HK-2 (cell line): ENCODE results near the gene TIE1.

Experiments used
- DNase-seq: peaks from one replicate; pipeline ENCODE4 v3.0.0-alpha.2; 2018; ENCODE audit not compliant: unreplicated experiment

The TIE1 gene

DNA sequence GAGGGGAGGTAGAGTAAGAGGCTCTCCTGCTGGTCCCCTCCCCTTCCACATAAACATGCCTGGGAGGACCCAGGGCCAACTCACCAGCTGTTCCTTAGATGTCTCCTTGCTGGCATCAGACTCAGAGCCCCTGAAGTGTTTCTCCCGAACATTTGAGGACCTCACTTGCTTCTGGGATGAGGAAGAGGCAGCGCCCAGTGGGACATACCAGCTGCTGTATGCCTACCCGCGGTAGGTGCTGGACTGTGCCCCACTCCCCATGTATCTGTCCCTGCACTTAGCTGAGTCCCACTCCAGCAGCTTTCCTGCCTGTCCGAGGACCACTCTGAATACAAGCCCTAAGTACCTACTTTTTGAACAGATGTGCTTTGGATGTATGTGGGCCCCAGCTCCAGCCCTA, 37.2 kb downstream of the TIE1 start:
- DNase-seq = no peak

DNA sequence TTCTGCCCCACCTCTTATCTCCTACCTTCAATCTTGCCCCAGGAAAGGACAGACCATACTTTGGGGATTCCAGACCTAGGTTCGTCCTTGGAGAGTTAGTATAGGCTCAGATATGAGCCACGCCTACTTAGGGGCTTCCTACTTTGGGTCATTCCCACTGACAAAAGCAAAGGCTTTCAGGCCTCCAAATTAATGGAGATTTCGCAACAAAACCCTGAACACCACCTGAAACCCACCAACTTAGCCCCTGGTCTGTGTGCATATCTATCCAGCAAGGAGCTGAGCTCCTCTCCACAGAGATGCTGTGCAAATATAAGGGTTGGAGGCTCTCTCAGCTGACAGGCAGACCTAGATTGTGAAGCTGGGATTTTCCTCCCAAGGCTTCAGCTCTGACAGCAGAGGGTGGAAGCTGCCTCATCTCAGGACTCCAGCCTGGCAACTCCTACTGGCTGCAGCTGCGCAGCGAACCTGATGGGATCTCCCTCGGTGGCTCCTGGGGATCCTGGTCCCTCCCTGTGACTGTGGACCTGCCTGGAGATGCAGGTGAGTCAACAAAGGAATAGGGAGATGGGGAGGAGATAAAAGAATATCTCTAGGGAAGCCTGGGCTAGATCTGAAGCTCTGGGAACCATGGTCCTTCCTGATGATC, 38.9 kb downstream of the TIE1 start:
- no peak for DNase-seq

DNA sequence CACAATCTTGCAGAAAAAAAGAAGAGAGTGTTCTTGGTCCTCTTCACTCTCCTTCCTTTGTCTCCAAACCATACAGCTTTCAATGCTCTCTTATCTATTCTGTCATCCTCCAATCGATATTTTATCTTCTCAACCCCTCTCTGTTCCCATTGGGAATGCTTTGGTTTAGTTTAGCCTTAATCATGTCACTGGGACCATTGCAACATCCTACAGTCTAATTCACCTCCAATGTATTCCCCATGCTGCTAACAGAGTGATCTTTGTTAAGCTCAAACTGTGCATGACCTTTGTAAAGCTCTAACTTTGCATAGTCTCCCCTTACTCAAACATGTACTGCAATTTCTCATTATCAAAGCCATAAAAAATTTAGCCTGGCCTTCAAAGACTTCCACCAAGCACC, 39.8 kb downstream of the TIE1 start:
- DNase-seq = no peak

DNA sequence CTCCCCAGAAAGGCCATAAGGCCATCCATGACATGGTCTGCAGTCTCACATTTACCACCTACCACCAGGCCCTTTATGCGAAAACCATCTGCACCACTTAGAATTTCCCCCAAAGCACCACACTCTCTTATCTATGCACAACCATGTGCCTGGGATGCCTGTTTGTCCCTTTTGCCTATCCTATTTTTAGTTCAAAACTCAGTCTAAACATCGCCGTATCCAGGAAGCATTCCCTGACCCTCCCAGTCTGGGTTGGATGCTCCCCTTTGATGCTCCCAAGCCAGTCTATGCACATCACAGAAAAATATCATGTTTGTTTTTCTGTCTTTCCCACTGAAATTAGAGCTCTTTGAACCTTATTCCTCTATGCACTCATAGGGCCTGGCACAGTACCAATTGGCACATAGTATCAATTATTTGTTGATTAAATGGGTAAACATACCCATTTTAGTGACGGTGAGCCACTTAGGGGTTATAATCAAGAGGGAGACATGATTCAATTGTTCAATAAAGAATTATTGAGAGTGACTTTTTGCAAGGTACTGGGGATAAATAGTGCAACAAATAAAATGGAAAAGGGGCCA, 43.6 kb downstream of the TIE1 start:
- DNase-seq = no peak

DNA sequence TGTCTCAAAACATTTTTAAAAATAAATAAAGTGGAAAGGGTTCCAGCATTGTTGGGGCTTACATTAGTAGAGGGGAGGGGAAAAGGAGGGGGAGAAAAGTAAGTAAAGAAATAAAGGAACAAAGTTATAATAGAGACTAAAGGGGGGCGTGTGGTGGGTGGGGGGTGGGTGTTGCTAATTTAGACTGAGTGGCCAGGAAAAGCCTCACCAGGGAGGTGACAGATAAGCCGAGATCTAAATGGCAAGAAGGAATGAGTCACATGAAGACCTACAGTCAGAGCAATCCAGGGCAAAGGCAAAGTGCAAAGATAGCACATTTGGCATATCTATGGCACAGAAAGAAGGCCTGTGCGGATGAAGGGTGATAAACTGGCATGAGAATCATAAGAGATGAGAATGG, 44.3 kb downstream of the TIE1 start:
- no peak for DNase-seq

DNA sequence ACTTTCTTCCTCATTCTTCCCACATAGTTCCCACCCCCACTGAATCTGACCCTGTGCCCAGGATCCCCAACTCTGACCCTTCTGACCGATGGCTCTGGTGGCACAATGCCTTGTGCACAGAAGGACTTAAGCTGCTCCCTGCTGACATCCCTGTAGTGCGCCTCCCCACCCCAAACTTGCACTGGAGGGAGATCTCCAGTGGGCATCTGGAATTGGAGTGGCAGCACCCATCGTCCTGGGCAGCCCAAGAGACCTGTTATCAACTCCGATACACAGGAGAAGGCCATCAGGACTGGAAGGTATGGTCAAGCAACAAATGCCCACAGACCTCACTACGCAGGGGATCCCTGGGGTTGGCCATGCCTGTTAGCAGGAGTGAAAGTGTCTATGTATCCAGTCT, 45.9 kb downstream of the TIE1 start:
- no peak for DNase-seq

DNA sequence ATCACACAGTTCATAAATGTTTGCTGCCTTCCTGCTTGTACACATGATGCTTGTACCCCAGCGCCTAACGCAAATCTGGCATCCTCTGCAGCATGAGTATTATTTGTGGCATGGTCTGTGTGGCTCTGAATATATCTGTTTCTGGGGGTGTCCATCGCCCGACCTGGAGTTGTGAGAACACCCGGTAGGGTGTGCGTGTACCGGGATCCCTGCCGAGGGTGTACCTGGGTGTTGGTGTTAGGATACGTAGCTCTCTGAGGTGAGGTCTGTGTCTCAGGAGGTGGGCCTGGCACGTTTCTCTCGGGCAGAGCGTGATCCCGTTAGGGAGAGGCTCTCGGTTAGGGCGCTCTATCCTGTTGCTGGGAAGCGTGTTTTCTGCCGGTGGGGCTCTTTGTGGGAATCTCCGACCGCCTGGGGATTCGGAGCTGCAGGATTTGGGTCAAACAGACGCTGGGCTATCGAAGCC, 47.6 kb downstream of the TIE1 start:
- DNase-seq = no peak

DNA sequence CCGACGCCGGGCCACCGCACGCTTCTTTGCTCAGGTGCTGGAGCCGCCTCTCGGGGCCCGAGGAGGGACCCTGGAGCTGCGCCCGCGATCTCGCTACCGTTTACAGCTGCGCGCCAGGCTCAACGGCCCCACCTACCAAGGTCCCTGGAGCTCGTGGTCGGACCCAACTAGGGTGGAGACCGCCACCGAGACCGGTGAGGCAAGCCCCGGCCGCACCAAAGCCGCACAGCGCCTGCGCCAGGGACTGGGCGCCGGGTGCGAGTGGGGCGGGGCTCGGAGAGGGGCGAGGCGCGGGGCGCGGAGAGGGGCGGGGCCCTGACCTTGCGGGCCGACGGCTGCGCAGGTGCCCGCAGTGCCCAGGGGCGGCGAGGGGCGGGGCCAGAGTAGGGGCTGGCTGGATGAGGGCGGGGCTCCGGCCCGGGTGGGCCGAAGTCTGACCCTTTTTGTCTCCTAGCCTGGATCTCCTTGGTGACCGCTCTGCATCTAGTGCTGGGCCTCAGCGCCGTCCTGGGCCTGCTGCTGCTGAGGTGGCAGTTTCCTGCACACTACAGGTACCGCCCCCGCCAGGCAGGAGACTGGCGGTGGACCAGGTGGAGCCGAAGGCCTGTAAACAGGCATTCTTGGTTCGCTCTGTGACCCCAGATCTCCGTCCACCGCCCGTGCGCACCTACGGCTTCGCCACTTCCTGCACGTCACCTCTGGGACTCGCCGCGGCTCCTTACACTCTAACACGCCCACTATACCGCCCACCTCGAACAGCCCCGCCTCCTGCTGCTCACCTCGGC, 48.2 kb downstream of the TIE1 start:
- DNase-seq = peak; percentile 92

DNA sequence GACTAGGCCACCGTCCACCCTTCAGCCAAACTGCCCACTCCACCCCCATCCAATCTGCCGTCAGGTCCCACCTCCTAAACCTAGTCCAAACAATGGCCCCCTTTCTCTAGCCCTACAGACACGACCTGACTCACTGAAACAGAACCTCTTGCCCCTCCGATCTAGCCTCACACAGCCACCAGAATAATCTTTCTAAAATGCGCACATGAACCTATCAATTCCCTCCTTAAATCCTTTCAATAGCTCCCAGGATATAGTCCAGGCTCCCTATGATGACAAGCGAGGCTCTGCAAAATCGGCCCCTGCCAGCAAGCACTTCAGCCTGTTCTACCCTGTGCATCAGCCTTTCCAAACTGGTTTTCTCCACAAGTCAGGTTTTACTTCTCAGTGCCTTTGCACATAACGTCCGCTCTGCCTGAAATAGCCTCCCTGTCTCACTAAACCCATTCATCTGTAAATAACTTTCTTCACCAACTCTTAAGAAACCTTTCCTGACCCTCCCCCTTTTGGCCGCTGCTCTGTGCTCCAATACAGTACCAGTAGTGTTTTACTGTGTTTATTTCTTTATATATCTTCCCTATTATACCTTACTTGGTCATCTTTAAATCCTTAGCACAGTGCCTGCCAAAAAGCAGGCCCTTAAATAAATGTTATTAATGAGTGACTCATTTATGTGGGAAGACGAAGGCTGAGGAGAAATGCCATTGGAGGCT, 49.0 kb downstream of the TIE1 start:
- DNase-seq = no peak

DNA sequence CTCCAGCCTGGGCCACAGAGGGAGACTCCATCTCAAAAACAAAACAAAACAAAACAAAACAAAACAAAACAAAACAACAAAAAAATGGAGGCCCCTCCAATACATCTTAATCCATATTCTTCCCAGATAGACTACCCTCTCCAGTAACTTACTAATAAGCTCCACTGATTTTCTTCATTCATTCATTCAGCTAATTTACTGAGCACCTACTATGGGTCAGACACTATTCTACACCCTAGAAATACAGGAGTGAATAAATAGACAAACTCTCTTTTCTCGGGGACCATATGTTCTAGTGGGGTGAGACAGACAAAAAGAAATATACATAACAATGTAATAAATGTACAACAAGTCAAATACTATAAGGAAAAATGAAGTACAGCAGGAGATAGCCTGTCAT, 50.2 kb downstream of the TIE1 start:
- no peak for DNase-seq

DNA sequence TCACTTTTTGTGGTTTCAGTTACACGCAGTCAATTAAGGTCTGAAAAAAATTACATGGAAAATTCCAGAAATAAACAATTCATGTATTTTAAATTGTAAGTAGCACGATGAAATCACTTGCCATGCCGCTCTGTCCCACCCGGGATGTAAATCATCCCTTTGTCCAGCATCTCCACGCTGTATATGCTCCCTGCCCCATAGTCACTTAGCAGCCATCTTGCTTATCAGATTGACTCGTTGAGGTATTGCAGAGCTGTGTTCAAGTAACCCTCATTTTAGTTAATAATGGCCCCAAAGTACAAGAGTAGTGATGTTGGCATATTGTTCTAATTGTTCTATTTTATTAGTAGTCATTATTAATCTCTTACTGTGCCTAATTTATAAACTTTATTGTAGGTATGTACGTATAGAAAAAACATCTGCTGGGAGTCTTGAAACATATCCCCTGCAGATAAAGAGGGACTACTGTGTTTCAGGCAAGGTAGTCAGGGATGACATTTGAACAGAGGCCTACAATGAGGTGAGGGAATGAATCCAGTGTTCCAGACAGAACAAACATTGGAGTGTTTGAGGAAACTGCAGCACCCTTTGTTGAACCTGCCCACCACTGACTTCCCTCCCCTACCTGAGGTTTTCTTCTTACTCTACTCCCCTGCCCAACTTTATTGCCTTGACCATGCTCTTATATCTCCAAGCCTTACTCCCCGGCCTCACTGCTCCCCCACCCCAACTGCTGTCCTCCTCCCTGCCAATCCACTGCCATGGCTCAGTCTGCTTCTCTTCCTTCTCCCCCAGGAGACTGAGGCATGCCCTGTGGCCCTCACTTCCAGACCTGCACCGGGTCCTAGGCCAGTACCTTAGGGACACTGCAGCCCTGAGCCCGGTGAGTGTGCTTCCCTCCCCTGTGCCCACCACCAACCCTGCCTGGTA, 50.9 kb downstream of the TIE1 start:
- no peak for DNase-seq

DNA sequence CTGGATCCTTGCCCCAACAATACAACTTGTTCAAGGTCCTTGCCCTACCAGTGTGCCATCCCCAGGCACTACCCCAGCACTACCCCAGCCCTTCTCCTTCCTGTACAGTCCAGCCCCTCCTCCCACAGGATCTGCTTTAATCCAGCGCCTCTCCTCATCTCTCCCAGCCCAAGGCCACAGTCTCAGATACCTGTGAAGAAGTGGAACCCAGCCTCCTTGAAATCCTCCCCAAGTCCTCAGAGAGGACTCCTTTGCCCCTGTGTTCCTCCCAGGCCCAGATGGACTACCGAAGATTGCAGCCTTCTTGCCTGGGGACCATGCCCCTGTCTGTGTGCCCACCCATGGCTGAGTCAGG, 51.5 kb downstream of the TIE1 start:
- no peak for DNase-seq

DNA sequence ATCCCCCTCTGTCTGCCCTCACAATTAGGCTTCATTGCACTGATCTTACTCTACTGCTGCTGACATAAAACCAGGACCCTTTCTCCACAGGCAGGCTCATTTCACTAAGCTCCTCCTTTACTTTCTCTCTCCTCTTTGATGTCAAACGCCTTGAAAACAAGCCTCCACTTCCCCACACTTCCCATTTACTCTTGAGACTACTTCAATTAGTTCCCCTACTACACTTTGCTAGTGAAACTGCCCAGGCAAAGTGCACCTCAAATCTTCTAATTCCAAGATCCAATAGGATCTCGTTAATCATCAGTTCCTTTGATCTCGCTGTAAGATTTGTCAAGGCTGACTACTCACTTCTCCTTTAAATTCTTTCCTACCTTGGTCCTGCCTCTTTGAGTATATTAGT, 52.1 kb downstream of the TIE1 start:
- no peak for DNase-seq

DNA sequence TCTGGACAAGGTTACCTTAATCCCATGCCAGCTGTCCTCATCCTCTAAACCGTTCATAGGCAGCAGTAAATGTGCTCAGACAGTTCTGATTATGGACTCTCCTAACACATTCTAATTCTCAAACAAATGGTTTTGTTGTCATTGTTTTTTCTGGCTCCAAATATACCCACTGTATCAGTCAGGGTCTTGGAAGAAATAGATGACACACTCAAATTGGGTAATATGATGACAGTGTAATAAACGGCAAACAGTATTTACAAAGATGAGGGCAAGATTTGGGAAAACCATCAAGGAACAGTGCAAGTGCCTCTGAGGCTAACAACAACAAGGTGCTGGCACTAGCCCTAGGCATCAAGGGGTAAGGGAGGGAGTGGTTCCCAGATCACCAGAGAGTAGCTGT, 53.7 kb downstream of the TIE1 start:
- DNase-seq = no peak

DNA sequence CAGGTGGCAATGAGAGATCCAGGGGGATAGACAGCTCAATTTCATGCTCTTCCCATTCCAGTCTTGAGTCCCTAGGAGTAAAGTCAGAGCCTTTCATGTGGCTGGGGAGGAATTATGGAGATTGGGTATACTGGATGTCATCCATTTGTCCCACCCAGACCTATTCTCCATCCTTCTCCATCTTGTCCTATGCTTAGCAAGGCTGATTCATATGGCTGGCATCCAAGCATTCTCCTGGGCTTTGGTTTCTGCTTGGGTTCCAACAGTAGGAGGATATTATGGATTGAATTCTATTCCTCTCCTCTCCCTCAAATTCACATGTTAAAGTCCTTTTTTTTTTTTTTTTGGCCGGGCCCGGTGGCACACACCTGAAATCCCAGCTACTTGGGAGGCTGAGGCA, 54.2 kb downstream of the TIE1 start:
- no peak for DNase-seq

DNA sequence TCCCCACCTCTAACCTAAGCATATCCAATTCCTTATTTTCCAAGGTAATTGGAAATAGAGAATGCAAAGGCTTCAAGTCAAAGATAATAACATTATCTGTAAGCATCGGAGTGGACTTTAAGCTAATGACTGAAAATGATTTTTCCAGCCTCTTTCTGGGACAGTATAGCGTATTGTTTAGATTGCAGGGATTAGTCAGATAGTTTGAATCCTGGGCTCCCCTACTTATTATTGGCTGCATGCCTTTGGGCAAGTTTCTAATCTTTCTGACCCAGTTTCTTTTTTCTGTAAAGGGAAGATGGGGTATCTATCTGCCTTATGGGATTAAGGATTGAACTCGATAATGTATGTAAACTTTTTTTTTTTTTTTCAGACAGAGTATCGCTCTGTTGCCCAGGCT, 56.5 kb downstream of the TIE1 start:
- no peak for DNase-seq

DNA sequence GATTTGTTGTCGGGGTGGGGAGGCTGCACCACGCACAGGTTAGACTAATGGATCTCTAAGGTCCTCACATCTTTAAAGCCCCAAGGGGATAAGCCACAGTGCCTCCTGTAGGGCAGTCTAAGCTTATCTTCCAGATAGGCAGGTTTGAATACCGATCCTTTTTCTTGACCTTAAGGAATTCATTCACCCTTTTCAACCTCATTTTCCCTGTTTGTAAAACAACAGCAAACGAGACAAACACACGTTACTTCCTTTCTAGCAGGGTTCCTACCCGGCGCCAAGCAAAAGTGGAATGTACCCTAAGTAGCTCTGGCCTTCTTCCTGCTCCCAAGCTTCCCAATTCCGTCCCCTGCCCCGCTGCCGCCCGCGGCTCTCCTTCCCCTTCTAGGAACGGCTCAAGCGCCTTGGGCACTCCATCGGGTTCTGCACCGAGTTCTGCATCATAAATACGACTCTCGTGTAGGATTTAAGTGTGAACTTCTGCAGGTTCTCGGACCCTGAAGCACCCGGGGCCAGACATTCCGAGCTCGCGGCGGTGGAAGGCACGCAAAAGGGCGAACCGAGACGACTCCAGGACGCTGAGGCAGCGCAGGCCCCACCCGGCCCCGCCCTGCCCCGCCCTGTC, 57.5 kb downstream of the TIE1 start:
- no peak for DNase-seq

DNA sequence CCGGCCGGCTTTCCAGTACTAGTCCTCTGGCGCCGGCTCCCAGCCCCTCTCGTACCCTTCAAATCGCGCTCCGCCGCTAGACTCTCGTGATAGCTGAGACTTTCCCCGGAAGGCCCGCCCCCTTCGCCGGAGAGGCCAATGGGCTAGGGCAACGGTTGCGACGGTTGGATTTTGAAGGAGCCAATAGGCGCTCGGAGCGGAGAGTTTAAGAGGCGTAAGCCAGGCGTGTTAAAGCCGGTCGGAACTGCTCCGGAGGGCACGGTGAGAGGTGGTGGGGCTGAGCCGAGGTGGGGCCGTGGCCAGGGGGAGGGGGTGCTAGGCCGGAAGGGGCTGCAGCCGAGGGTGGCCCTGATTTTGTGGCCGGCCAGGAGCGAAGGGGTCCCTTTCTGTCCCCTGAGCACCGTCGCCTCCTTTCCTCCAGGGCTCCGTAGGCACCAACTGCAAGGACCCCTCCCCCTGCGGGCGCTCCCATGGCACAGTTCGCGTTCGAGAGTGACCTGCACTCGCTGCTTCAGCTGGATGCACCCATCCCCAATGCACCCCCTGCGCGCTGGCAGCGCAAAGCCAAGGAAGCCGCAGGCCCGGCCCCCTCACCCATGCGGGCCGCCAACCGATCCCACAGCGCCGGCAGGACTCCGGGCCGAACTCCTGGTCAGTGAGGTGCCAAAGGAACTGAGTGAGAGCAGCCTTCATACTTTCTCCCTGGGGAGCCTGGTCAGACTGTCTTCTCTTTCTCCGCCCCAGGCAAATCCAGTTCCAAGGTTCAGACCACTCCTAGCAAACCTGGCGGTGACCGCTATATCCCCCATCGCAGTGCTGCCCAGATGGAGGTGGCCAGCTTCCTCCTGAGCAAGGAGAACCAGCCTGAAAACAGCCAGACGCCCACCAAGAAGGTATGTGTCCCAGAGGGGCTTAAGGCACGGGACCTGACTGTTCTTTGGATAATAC, 58.2 kb downstream of the TIE1 start, which contains the start of gene CDC20:
Gene CDC20, plus strand, starts transcription at position 236 of the 948 bp plus-strand sequence. Its CDS starts 235 bp downstream, at position 471.
- DNase-seq = peak; percentile 99

DNA sequence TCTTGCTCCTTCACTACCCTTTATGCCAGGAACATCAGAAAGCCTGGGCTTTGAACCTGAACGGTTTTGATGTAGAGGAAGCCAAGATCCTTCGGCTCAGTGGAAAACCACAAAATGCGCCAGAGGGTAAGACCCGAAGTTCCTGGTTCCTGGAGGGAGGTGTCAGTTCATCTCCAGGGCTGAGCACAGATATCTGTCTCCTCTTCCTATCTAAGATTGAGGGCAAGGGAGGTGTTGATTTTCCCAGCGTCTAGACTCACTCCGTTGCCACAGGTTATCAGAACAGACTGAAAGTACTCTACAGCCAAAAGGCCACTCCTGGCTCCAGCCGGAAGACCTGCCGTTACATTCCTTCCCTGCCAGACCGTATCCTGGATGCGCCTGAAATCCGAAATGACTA, 58.9 kb downstream of the TIE1 start:
- peak; percentile 29 for DNase-seq

DNA sequence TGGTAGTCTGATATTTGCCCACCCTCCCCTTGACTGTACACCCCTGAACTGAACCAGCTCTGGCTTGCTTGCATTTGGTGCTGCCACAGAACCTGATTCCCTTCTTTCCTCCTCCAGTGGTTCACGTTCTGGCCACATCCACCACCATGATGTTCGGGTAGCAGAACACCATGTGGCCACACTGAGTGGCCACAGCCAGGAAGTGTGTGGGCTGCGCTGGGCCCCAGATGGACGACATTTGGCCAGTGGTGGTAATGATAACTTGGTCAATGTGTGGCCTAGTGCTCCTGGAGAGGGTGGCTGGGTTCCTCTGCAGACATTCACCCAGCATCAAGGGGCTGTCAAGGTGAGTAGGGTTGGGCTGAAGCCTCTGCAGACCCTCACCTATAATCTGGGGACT, 59.8 kb downstream of the TIE1 start:
- DNase-seq = no peak
